ENCODE data around the gene CHMP6. TPM values are rescaled to one million over a fixed set of nuclear protein-coding genes. Genes with fewer than 3 reads are reported as not detected.

The CHMP6 gene
- total RNA-seq, 2 experiments from 2014 or later: 7.9 to 23.8 TPM

GRCh38 chr17:81000631-81001357, 9.2 kb downstream of the CHMP6 start:
- no peaks in the 10 kb centered on the region for H3K9me3 ChIP-seq (ENCODE audit: low read length)
- H3K27ac ChIP-seq (ENCODE audit: low read depth, low read length, poor library complexity, severe bottlenecking): no peak overlapping the region
- TF ChIP-seq EZH2phosphoT487 (IDR thresholded peaks at IDR 0.05; ENCODE audit: borderline replicate concordance, low read depth, low read length) (no peak), CTCF (conservative IDR thresholded peaks at IDR 0.05; ENCODE audit: low read length) (no peak)
- no peaks in the 10 kb centered on the region for H3K4me1 ChIP-seq (ENCODE audit: insufficient read depth, low read length, poor library complexity, severe bottlenecking)
- BruUV-seq (replicated peaks): no TSS peak
- ChIA-PET POLR2A (no interaction called here), CTCF (ENCODE audit: unreplicated experiment) (no interaction called here)
- H4K20me1 ChIP-seq (ENCODE audit: insufficient read depth, low read length): no peaks in the 10 kb centered on the region
- no peaks in the 10 kb centered on the region for H3K9me2 ChIP-seq (ENCODE audit: insufficient read depth, low read length)
- H3K79me2 ChIP-seq (ENCODE audit: insufficient read depth, low read depth, low read length): no peaks in the 10 kb centered on the region
- DNase-seq (ENCODE audit: low spot score): no peak
- no peak overlapping the region for H2AFZ ChIP-seq (ENCODE audit: low read length)
- intact Hi-C loops (cut with micrococcal nuclease; ENCODE audit: unreplicated experiment): no loop called here
- no peak overlapping the region for H3K4me3 ChIP-seq (ENCODE audit: low read depth, low read length, poor library complexity, severe bottlenecking)
- no peaks in the 10 kb centered on the region for H3K36me3 ChIP-seq (ENCODE audit: insufficient read depth, low read length)
- H3K4me2 ChIP-seq (ENCODE audit: low read length): no peak overlapping the region

- H4K20me1 ChIP-seq (ENCODE audit: insufficient read depth, low read length): no peaks in the 10 kb centered on the region
- no peaks in the 10 kb centered on the region for H3K9me2 ChIP-seq (ENCODE audit: insufficient read depth, low read length)
- no peak overlapping the region for H3K4me2 ChIP-seq (ENCODE audit: low read length)
- BruUV-seq (replicated peaks): no TSS peak
- no peak overlapping the region for H2AFZ ChIP-seq (ENCODE audit: low read length)
- no peaks in the 10 kb centered on the region for H3K79me2 ChIP-seq (ENCODE audit: insufficient read depth, low read depth, low read length)
- ChIA-PET CTCF (ENCODE audit: unreplicated experiment) (no interaction called here), POLR2A (interaction anchor here (0.7 kb wide), 1 partner anchor 424 kb away, joined by 3 read pairs; no protein-coding TSS in a partner anchor)
- TF ChIP-seq CTCF (conservative IDR thresholded peaks at IDR 0.05; ENCODE audit: low read length) (no peak), EZH2phosphoT487 (IDR thresholded peaks at IDR 0.05; ENCODE audit: borderline replicate concordance, low read depth, low read length) (no peak)
- H3K4me1 ChIP-seq (ENCODE audit: insufficient read depth, low read length, poor library complexity, severe bottlenecking): no peaks in the 10 kb centered on the region
- no peak overlapping the region for H3K4me3 ChIP-seq (ENCODE audit: low read depth, low read length, poor library complexity, severe bottlenecking)
- H3K36me3 ChIP-seq (ENCODE audit: insufficient read depth, low read length): no peaks in the 10 kb centered on the region
- no peak for DNase-seq (ENCODE audit: low spot score)
- no peaks in the 10 kb centered on the region for H3K9me3 ChIP-seq (ENCODE audit: low read length)
- intact Hi-C loops (cut with micrococcal nuclease; ENCODE audit: unreplicated experiment): no loop called here
- H3K27ac ChIP-seq (ENCODE audit: low read depth, low read length, poor library complexity, severe bottlenecking): no peak overlapping the region
Observed at GRCh38 chr17:81002013-81002384, 10.4 kb downstream of the CHMP6 start.

All from OCI-LY7 (cell line).